ENCODE results near the gene TMEM204. TPM values are rescaled to one million over a fixed set of nuclear protein-coding genes. Genes with fewer than 3 reads are reported as not detected.

Gene TMEM204
- polyA plus RNA-seq, 3 donors: 0.09 to 1.5 (median 1.3) TPM

- H3K27ac Mint-ChIP-seq: no peak overlapping the region
These were observed 19.0 kb upstream of the TMEM204 start for GRCh38 chr16:1514507-1514906.

DNA sequence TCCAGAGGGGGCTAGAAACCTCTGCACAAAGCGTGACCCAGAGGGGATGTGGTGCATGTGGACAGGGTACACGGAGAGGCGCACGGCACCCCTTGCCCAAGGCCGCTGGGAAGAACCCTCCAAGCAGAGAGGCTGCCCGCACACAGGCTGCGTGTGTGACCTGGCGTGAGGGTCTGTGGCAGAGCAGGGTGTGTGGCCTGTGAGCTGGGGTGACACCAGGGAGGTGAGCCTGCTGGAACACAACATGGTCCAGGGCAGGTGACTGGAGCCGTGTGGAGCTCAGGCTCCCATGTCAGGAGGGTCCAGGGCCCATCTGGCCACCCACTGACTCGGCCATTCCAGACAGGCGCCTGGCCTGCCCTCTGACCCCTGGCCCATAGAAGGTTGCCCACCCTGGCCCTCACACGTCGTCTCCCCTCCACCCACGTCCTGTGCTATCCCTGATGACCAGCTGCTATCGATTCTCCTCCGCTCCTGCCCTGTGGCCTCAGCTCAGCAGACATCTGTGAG lies 14.8 kb upstream of the TMEM204 start:
- TF ChIP-seq, protein P1, sequence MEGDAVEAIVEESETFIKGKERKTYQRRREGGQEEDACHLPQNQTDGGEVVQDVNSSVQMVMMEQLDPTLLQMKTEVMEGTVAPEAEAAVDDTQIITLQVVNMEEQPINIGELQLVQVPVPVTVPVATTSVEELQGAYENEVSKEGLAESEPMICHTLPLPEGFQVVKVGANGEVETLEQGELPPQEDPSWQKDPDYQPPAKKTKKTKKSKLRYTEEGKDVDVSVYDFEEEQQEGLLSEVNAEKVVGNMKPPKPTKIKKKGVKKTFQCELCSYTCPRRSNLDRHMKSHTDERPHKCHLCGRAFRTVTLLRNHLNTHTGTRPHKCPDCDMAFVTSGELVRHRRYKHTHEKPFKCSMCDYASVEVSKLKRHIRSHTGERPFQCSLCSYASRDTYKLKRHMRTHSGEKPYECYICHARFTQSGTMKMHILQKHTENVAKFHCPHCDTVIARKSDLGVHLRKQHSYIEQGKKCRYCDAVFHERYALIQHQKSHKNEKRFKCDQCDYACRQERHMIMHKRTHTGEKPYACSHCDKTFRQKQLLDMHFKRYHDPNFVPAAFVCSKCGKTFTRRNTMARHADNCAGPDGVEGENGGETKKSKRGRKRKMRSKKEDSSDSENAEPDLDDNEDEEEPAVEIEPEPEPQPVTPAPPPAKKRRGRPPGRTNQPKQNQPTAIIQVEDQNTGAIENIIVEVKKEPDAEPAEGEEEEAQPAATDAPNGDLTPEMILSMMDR (IDR thresholded peaks at IDR 0.05): no peak
- H3K4me2 ChIP-seq (replicated peaks; ENCODE audit: extremely low read depth, low read length, poor library complexity, severe bottlenecking): no peak overlapping the region
- peaks cover 0 to 9% of the 10 kb centered on the region in 2 donors for H3K9me3 ChIP-seq (replicated peaks in 1 of 2; ENCODE audit: control insufficient read depth in 1 of 2, insufficient read depth in 1 of 2, low read length in 2 of 2)
- peaks cover 6 to 17% (median 12%) of the 10 kb centered on the region in 7 donors for H3K9me3 Mint-ChIP-seq
- H3K4me1 ChIP-seq (ENCODE audit: control insufficient read depth in 1 of 2, insufficient read depth in 2 of 2, low read length in 2 of 2): no peaks in the 10 kb centered on the region
- H3K36me3 ChIP-seq (replicated peaks in 1 of 2; ENCODE audit: control insufficient read depth in 1 of 2, insufficient read depth in 2 of 2, low read length in 2 of 2): no peaks in the 10 kb centered on the region
- H3K4me1 Mint-ChIP-seq: no peaks in the 10 kb centered on the region
- intact Hi-C loops (cut with micrococcal nuclease): no loop called here
- no peak overlapping the region for H3K27ac Mint-ChIP-seq
- no peaks in the 10 kb centered on the region for H4K20me1 ChIP-seq (ENCODE audit: insufficient read depth, low read length)
- H3K9ac ChIP-seq (ENCODE audit: insufficient read depth, low read length, poor library complexity, severe bottlenecking): no peak overlapping the region
- H3K4me3 Mint-ChIP-seq: no peak overlapping the region
- H3K27ac ChIP-seq (ENCODE audit: low read depth in 1 of 2, low read length in 2 of 2): no peak overlapping the region
- H3K79me2 ChIP-seq (ENCODE audit: insufficient read depth, low read length): no peaks in the 10 kb centered on the region
- H2AFZ ChIP-seq (ENCODE audit: insufficient read depth, low read depth, low read length, poor library complexity, severe bottlenecking): no peak overlapping the region
- no peaks in the 10 kb centered on the region for H3K36me3 Mint-ChIP-seq
- H3K27me3 Mint-ChIP-seq (ENCODE audit: low read depth in 3 of 3): peaks cover 2 to 6% (median 2%) of the 10 kb centered on the region in 3 donors
- 97% methylated on average over 16 of the region's 16 CpGs for WGBS (ENCODE audit: insufficient coverage)
- H3K27me3 ChIP-seq (ENCODE audit: control insufficient read depth in 2 of 2, insufficient read depth in 2 of 2, low read length in 2 of 2): no peaks in the 10 kb centered on the region
- no peak overlapping the region for H3K4me3 ChIP-seq (replicated peaks in 1 of 3; ENCODE audit: low read depth in 2 of 3, low read length in 3 of 3)
- DNase-seq: no peak

More at GRCh38 chr16:1514507-1514906, 19.0 kb upstream of the TMEM204 start:
- Histone ChIP-seq H3K9ac (ENCODE audit: insufficient read depth, low read length, poor library complexity, severe bottlenecking) (no peak overlapping the region), H3K4me3 (replicated peaks in 1 of 3; ENCODE audit: low read depth in 2 of 3, low read length in 3 of 3) (no peak overlapping the region), H2AFZ (ENCODE audit: insufficient read depth, low read depth, low read length, poor library complexity, severe bottlenecking) (no peak overlapping the region), H3K4me1 (ENCODE audit: control insufficient read depth in 1 of 2, insufficient read depth in 2 of 2, low read length in 2 of 2) (no peaks in the 10 kb centered on the region), H3K4me2 (replicated peaks; ENCODE audit: extremely low read depth, low read length, poor library complexity, severe bottlenecking) (no peak overlapping the region), H3K9me3 (replicated peaks in 1 of 2; ENCODE audit: control insufficient read depth in 1 of 2, insufficient read depth in 1 of 2, low read length in 2 of 2) (peaks cover 0 to 17% of the 10 kb centered on the region in 2 donors), H4K20me1 (ENCODE audit: insufficient read depth, low read length) (no peaks in the 10 kb centered on the region), H3K27ac (ENCODE audit: low read depth in 1 of 2, low read length in 2 of 2) (no peak overlapping the region), H3K36me3 (replicated peaks in 1 of 2; ENCODE audit: control insufficient read depth in 1 of 2, insufficient read depth in 2 of 2, low read length in 2 of 2) (peaks cover 14 to 20% of the 10 kb centered on the region in 2 donors), H3K27me3 (ENCODE audit: control insufficient read depth in 2 of 2, insufficient read depth in 2 of 2, low read length in 2 of 2) (no peaks in the 10 kb centered on the region), H3K79me2 (ENCODE audit: insufficient read depth, low read length) (no peaks in the 10 kb centered on the region)
- intact Hi-C loops (cut with micrococcal nuclease): no loop called here
- Mint-ChIP-seq H3K4me3 (no peak overlapping the region), H3K36me3 (peaks cover 13 to 28% of the 10 kb centered on the region in 2 donors), H3K27me3 (ENCODE audit: low read depth in 3 of 3) (peaks cover 0 to 3% (median 2%) of the 10 kb centered on the region in 3 donors), H3K9me3 (peaks cover 8 to 28% (median 19%) of the 10 kb centered on the region in 7 donors), H3K4me1 (no peaks in the 10 kb centered on the region)
- DNase-seq: no peak
- TF ChIP-seq, protein P1 (IDR thresholded peaks at IDR 0.05): no peak
- no CpG with 5 or more reads among the region's 3 CpGs for WGBS (ENCODE audit: insufficient coverage)

Measured in CD14-positive monocyte (primary cell).